Astrocyte of the spinal cord (primary cell): ENCODE data around the gene CNPY2.
"Not testable (repeated sequence)": the region's sequence is repeated elsewhere in the genome, so short reads cannot be mapped to it uniquely, and the experiment has no call there.

ENCODE experiments used
- DNase-seq: peaks from one replicate; pipeline ENCODE4 v3.0.0; 2011; ENCODE audit warnings: low read depth, low spot score
- H3K4me3 ChIP-seq: 2 replicates; pipeline ENCODE4 v1.5.1; 2011; ENCODE audit warnings: low read depth, mild to moderate bottlenecking, low read length, moderate library complexity
- in situ Hi-C: cut with HindIII; loops from 2 replicates; pipeline ENCODE4 v1.10.0; 2017; ENCODE audit warnings: low sequenced_read_pairs
- TF ChIP-seq, protein P1 (sequence below): IDR thresholded peaks from 2 replicates; pipeline ENCODE4 v1.5.1; 2012; ENCODE audit warnings: low read depth, mild to moderate bottlenecking, low read length, inconsistent platforms

Gene CNPY2

DNA sequence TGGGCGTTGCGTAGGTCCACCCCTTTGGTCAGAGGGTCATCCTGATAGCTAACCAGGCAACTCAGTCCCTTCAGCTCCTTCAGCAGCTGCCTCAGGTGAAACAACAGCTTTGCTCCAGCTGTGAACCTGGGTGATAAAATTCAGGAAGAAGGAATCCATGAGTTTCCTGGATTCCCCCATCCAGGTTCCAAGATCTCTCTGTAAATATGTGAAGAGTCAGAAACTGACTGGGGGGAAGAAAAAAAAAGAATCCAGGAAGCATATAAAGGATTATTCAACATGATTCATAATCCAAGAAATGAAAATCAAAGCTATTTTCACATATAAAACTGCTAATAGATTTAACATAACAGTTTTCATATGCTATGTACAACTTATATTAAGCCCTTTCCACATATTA is 35.5 kb upstream of the CNPY2 start:
- H3K4me3 ChIP-seq: no peak overlapping the region
- TF ChIP-seq, protein P1, sequence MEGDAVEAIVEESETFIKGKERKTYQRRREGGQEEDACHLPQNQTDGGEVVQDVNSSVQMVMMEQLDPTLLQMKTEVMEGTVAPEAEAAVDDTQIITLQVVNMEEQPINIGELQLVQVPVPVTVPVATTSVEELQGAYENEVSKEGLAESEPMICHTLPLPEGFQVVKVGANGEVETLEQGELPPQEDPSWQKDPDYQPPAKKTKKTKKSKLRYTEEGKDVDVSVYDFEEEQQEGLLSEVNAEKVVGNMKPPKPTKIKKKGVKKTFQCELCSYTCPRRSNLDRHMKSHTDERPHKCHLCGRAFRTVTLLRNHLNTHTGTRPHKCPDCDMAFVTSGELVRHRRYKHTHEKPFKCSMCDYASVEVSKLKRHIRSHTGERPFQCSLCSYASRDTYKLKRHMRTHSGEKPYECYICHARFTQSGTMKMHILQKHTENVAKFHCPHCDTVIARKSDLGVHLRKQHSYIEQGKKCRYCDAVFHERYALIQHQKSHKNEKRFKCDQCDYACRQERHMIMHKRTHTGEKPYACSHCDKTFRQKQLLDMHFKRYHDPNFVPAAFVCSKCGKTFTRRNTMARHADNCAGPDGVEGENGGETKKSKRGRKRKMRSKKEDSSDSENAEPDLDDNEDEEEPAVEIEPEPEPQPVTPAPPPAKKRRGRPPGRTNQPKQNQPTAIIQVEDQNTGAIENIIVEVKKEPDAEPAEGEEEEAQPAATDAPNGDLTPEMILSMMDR: no peak
- no peak for DNase-seq
- in situ Hi-C loops: no loop called here

DNA sequence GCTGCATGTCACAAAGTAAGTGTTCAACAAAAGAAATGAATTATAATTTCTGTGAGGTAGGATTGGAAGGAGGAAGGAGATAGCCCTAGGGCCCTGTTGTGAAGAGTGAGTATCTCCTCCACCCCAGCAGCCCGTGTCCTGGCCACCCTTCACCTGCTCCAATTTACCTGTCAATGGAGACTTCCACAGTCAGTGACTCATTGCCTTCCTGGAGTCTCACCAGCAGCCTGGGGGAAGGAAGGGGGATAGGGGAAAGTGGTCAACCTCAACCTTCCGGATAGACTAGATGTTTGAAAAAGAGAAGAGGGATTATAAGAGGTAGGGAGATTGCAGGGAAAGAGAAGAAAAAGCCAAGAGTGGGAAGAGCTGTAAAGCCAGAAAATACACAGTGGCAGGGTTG is 34.9 kb upstream of the CNPY2 start:
- in situ Hi-C loops: no loop called here
- H3K4me3 ChIP-seq: no peak overlapping the region
- TF ChIP-seq, protein P1: no peak
- no peak for DNase-seq

DNA sequence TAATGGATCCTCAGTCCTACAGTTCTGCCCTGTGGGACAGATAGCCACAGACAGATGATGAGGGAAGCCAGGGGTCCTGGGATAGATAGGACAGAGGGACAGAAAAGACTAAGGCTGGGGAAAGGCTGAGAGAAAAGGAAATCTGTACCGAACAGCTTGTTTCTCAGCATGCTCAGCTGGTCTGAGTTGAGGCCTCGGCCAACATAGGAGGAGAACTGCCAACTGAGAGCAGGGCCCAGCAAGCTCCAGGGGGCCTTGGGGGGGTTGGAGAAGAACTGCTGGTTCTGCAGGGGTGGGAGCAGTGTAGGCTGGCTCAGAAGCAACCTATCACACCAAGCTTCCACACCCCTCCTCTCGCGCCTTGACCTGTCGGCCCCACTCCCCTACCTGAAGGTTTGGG is 33.0 kb upstream of the CNPY2 start:
- TF ChIP-seq, protein P1: no peak
- in situ Hi-C loops: no loop called here

DNA sequence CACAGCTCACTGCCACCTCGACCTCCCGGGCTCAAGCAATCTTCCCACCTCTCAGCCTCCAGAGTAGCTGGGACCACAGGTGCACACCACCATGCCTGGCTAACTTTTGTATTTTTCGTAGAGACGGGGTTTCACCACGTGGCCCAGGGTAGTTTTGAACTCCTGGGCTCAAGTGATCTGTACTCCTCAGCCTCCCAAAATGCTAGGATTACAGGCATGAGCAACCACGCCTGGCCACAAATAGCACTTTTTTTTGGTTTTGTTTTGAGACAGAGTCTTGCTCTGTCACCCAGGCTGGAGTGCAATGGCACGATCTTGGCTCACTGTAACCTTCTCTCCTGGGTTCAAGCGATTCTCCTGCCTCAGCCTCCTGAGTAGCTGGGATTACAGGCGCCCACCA is 31.5 kb upstream of the CNPY2 start:
- in situ Hi-C loops, DNase-seq, H3K4me3 ChIP-seq: not testable (repeated sequence)

More for the DNA sequence above, 33.0 kb upstream of the CNPY2 start:
- no peak overlapping the region for H3K4me3 ChIP-seq
- DNase-seq: no peak

DNA sequence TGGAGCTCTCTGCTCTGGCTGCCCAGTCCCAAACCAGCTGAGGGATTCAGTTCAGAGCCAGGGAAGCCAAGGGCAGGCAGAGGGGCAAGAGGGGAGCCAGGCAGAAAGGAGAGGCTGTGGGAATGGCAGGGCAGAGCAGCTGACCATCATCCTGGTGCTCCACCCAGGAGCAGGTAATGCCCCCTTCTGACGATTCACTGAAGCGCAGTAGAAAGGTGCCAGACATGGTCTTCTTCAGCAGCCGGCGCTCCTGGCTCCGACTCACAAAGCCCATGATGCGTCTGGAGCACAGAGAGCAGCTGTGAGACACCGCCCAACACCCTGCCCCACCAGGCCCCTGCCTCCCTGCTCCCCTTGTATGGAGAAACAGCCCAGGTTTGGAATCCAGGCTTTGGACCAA is 30.9 kb upstream of the CNPY2 start:
- TF ChIP-seq, protein P1: no peak
- no peak for DNase-seq
- no peak overlapping the region for H3K4me3 ChIP-seq
- in situ Hi-C loops: no loop called here

DNA sequence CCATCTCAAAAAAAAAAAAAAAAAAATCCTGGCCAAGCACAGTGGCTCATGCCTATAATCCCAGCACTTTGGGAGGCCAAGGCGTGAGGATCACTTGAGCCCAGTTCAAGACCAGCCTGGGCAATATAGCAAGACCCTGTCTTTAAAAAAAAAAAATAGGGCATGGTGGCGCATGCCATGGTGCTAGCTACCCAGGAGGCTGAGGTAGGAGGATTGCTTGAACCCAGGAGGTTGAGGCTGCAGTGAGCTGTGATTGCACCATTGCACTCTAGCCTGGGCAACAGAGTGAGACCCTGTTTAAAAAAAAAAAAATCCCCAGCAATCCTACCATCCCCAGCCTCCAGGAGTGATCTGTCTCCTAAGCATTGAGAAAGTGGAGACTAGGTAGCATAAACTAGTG is 26.5 kb upstream of the CNPY2 start:
- H3K4me3 ChIP-seq, in situ Hi-C loops, DNase-seq: not testable (repeated sequence)

DNA sequence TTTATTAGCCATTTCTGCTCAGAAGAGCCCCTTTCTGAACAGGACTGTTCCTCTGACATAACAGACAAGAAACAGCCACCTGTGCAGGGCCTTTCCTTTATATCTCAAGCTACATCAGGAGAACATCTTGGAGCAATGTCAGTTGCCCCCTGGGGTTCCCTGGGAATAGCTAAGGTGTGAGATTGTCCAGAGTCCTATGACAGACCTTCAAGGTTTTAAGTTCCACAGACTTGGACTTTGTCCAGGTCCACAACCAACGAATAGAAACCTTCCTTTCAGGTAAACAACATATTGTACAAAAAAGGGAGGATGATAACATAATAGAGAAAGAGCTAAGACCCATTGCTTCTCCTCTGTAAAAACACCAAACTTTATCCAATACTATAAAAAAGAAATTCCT is 25.8 kb upstream of the CNPY2 start:
- in situ Hi-C loops: no loop called here
- TF ChIP-seq, protein P1: no peak
- no peak overlapping the region for H3K4me3 ChIP-seq
- DNase-seq: no peak

DNA sequence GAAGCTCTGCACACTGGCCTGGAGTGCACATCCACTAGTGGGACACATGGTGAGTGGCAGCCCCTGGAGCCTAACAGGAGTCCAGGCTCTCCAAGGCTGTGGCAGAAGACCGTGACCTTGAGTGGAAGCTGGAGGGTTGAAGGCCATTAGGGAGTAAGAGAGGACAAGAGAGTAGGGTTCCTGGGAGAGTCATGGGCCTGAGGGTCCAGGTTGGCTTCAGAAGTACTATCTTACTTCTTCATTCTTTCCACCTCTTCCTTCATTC is 23.3 kb upstream of the CNPY2 start:
- no peak for DNase-seq
- TF ChIP-seq, protein P1: no peak
- no peak overlapping the region for H3K4me3 ChIP-seq
- in situ Hi-C loops: no loop called here
